H9 (cell line): ENCODE data around the gene CNBP. TPM values are rescaled to one million over a fixed set of nuclear protein-coding genes. Genes with fewer than 3 reads are reported as not detected.

Source experiments
- DNase-seq: peaks from one replicate; pipeline ENCODE4 v3.0.0-alpha.2; 2017
- H2AFZ ChIP-seq: one replicate; pipeline ENCODE4 v1.6.1; 2013; ENCODE audit warnings: mild to moderate bottlenecking, low read length, control low read depth, moderate library complexity
- H2AK5ac ChIP-seq: 2 replicates; pipeline ENCODE4 v1.6.1; 2013; ENCODE audit warnings: low read length, control low read depth, mixed read lengths; ENCODE audit not compliant: insufficient read length
- H2BK120ac ChIP-seq: one replicate; pipeline ENCODE4 v1.6.1; 2013; ENCODE audit warnings: low read depth, mild to moderate bottlenecking, low read length, control low read depth, inconsistent platforms; ENCODE audit not compliant: poor library complexity, severe bottlenecking
- H2BK12ac ChIP-seq: 2 replicates; pipeline ENCODE4 v1.6.1; 2013; ENCODE audit warnings: low read length, control low read depth, mixed read lengths, low read depth; ENCODE audit not compliant: insufficient read length
- H2BK15ac ChIP-seq: 2 replicates; pipeline ENCODE4 v1.6.1; 2013; ENCODE audit warnings: low read depth, low read length, control low read depth
- H2BK20ac ChIP-seq: one replicate; pipeline ENCODE4 v1.6.1; 2013; ENCODE audit warnings: low read depth, mild to moderate bottlenecking, low read length, control low read depth, inconsistent platforms; ENCODE audit not compliant: poor library complexity, severe bottlenecking
- H2BK5ac ChIP-seq: 2 replicates; pipeline ENCODE4 v1.6.1; 2013; ENCODE audit warnings: low read length, control low read depth, mixed read lengths; ENCODE audit not compliant: insufficient read length
- H3K14ac ChIP-seq: 2 replicates; pipeline ENCODE4 v1.6.1; 2013; ENCODE audit warnings: low read length, control low read depth; ENCODE audit not compliant: insufficient read depth
- H3K18ac ChIP-seq: 2 replicates; pipeline ENCODE4 v1.6.1; 2013; ENCODE audit warnings: low read depth, mild to moderate bottlenecking, mixed read lengths, low read length, control low read depth; ENCODE audit not compliant: insufficient read length
- H3K23ac ChIP-seq: 2 replicates; pipeline ENCODE4 v1.6.1; 2013; ENCODE audit warnings: low read length, control low read depth, mixed read lengths, low read depth; ENCODE audit not compliant: insufficient read length
- H3K23me2 ChIP-seq: 2 replicates; pipeline ENCODE4 v1.6.1; 2013; ENCODE audit warnings: low read depth, mild to moderate bottlenecking, mixed read lengths, low read length, control low read depth; ENCODE audit not compliant: insufficient read length, poor library complexity, severe bottlenecking
- H3K27ac ChIP-seq: 2 replicates; pipeline ENCODE4 v1.5.1; 2013; ENCODE audit warnings: low read length, control low read depth, mixed read lengths, low read depth; ENCODE audit not compliant: insufficient read length
- H3K27me3 ChIP-seq: 2 replicates; pipeline ENCODE4 v1.6.1; 2013; ENCODE audit warnings: low read length, control low read depth, inconsistent platforms; ENCODE audit not compliant: insufficient read depth
- H3K4ac ChIP-seq: 2 replicates; pipeline ENCODE4 v1.6.1; 2013; ENCODE audit warnings: low read depth, mild to moderate bottlenecking, control low read depth, inconsistent platforms, low read length, moderate library complexity
- H3K4me1 ChIP-seq: 2 replicates; pipeline ENCODE4 v1.6.1; 2013; ENCODE audit warnings: low read length, control low read depth, inconsistent platforms; ENCODE audit not compliant: insufficient read depth
- H3K4me2 ChIP-seq: 2 replicates; pipeline ENCODE4 v1.6.1; 2013; ENCODE audit warnings: low read length, control low read depth, mixed read lengths; ENCODE audit not compliant: insufficient read length, insufficient read depth
- H3K56ac ChIP-seq: 2 replicates; pipeline ENCODE4 v1.6.1; 2013; ENCODE audit warnings: low read depth, mild to moderate bottlenecking, mixed read lengths, low read length, control low read depth; ENCODE audit not compliant: insufficient read length
- H3K79me1 ChIP-seq: 2 replicates; pipeline ENCODE4 v1.6.1; 2013; ENCODE audit warnings: low read depth, mild to moderate bottlenecking, moderate library complexity, low read length, control low read depth, inconsistent platforms; ENCODE audit not compliant: insufficient read depth, poor library complexity, severe bottlenecking
- H3K79me2 ChIP-seq: 2 replicates; pipeline ENCODE4 v1.6.1; 2013; ENCODE audit warnings: low read length, control low read depth, inconsistent platforms; ENCODE audit not compliant: insufficient read depth
- H3K9ac ChIP-seq: 2 replicates; pipeline ENCODE4 v1.6.1; 2013; ENCODE audit warnings: low read length, control low read depth, mixed read lengths; ENCODE audit not compliant: insufficient read length; ENCODE audit errors: extremely low read depth
- H3K9me3 ChIP-seq: one replicate; pipeline ENCODE4 v1.6.1; 2013; ENCODE audit warnings: low read depth, low read length, inconsistent platforms; ENCODE audit not compliant: control insufficient read depth
- H3T11ph ChIP-seq: one replicate; pipeline ENCODE4 v1.6.1; 2013; ENCODE audit warnings: mild to moderate bottlenecking, low read length, control low read depth, inconsistent platforms
- H4K20me1 ChIP-seq: one replicate; pipeline ENCODE4 v1.6.1; 2013; ENCODE audit not compliant: control insufficient read depth, insufficient read length, insufficient read depth
- H4K5ac ChIP-seq: 2 replicates; pipeline ENCODE4 v1.6.1; 2013; ENCODE audit warnings: low read depth, mild to moderate bottlenecking, mixed read lengths, low read length, control low read depth; ENCODE audit not compliant: insufficient read length
- H4K8ac ChIP-seq: replicated peaks from 2 replicates; pipeline ENCODE4 v1.6.1; 2013; ENCODE audit warnings: low read length, control low read depth, mixed read lengths, low read depth; ENCODE audit not compliant: insufficient read length
- H4K91ac ChIP-seq: 2 replicates; pipeline ENCODE4 v1.6.1; 2013; ENCODE audit warnings: low read depth, mild to moderate bottlenecking, moderate library complexity, mixed read lengths, low read length, control low read depth; ENCODE audit not compliant: insufficient read length
- H3K27ac Mint-ChIP-seq, 3 experiments: 2 replicates in 2 of 3; 3 replicates in 1 of 3; pipeline ENCODE4 v1.8.0; 2020 to 2021; ENCODE audit warnings: mixed read lengths in 3 of 3, mild to moderate bottlenecking in 1 of 3, moderate library complexity in 1 of 3
- H3K27me3 Mint-ChIP-seq: 2 replicates; pipeline ENCODE4 v1.8.0; 2021; ENCODE audit warnings: low read depth, mild to moderate bottlenecking, moderate library complexity, mixed read lengths
- H3K36me3 Mint-ChIP-seq, 3 experiments: 2 replicates in 2 of 3; 3 replicates in 1 of 3; pipeline ENCODE4 v1.8.0; 2020 to 2021; ENCODE audit warnings: low read depth in 3 of 3, mixed read lengths in 3 of 3; ENCODE audit not compliant: insufficient read depth in 1 of 3
- H3K4me1 Mint-ChIP-seq, 2 experiments: 2 replicates each; pipeline ENCODE4 v1.8.0; 2020; ENCODE audit warnings: mixed read lengths in 2 of 2
- H3K4me3 Mint-ChIP-seq, 2 experiments: 2 replicates in 1 of 2; 3 replicates in 1 of 2; pipeline ENCODE4 v1.8.0; 2020 to 2021; ENCODE audit warnings: mild to moderate bottlenecking in 2 of 2, mixed read lengths in 2 of 2, moderate library complexity in 1 of 2
- H3K9me3 Mint-ChIP-seq, 2 experiments: 2 replicates in 1 of 2; 3 replicates in 1 of 2; pipeline ENCODE4 v1.8.0; 2020; ENCODE audit warnings: mild to moderate bottlenecking in 2 of 2, mixed read lengths in 2 of 2, moderate library complexity in 1 of 2
- CTCF ChIP-seq: fragments of 200-600 bp; sonication (generic); conservative IDR thresholded peaks from 3 replicates; pipeline ENCODE4 v1.8.0; 2021; ENCODE audit warnings: antibody characterized with exemption, mild to moderate bottlenecking
- WGBS: extraction: QIAGEN DNeasy Blood & Tissue Kit; methylation state at CpG from one replicate; pipeline ENCODE4 v1.1.7; 2013; ENCODE audit warnings: missing lambda C conversion rate, low lambda C conversion rate, mixed read lengths; ENCODE audit not compliant: insufficient read length; ENCODE audit errors: extremely low coverage; 5-methylcytosine and 5-hydroxymethylcytosine counted together
- total RNA-seq: library from RNA; stranded (reverse); gene quantifications from 2 replicates; pipeline ENCODE4 v1.2.1, GENCODE V29; 2021

CNBP gene
- total RNA-seq, 1 experiment from 2014 or later: 433 TPM

GRCh38 chr3:129130291-129130813 lies 53.3 kb downstream of the CNBP start:
- Histone ChIP-seq H3K23ac (no peak overlapping the region), H3K9me3 (no peaks in the 10 kb centered on the region), H4K8ac (no peak overlapping the region), H3K27me3 (no peaks in the 10 kb centered on the region), H2AK5ac (no peak overlapping the region), H3K4me2 (no peak overlapping the region), H2AFZ (no peak overlapping the region), H3K9ac (no peak overlapping the region), H3T11ph (no peak overlapping the region), H3K4me1 (no peaks in the 10 kb centered on the region), H2BK15ac (no peak overlapping the region), H4K91ac (no peak overlapping the region), H2BK120ac (no peak overlapping the region), H3K27ac (no peak overlapping the region), H3K18ac (no peak overlapping the region), H3K14ac (no peak overlapping the region), H2BK20ac (no peak overlapping the region), H4K20me1 (no peaks in the 10 kb centered on the region), H3K79me1 (no peaks in the 10 kb centered on the region), H3K56ac (no peak overlapping the region), H2BK12ac (no peak overlapping the region), H3K79me2 (no peaks in the 10 kb centered on the region), H3K23me2 (no peaks in the 10 kb centered on the region), H3K4ac (no peak overlapping the region), H2BK5ac (no peak overlapping the region), H4K5ac (no peak overlapping the region)
- WGBS: no CpG with 5 or more reads among the region's 13 CpGs
- no peak overlapping the region; a peak in 1 of 7 replicates for H3K27ac Mint-ChIP-seq
- no peak for DNase-seq
- TF ChIP-seq CTCF: no peak
- no peak overlapping the region for H3K4me3 Mint-ChIP-seq
- H3K9me3 Mint-ChIP-seq: no peaks in the 10 kb centered on the region
- H3K4me1 Mint-ChIP-seq: no peaks in the 10 kb centered on the region
- no peaks in the 10 kb centered on the region for H3K27me3 Mint-ChIP-seq
- H3K36me3 Mint-ChIP-seq: peaks cover 10 to 63% (median 49%) of the 10 kb centered on the region in 3 experiments; a peak in 6 of 7 replicates
